ENCODE data around the gene CENPT.

Gene CENPT

GRCh38 chr16:67814567-67814966, 32.9 kb downstream of the CENPT start:
- no peaks in the 10 kb centered on the region for H3K79me2 ChIP-seq
- TF ChIP-seq, protein P1, sequence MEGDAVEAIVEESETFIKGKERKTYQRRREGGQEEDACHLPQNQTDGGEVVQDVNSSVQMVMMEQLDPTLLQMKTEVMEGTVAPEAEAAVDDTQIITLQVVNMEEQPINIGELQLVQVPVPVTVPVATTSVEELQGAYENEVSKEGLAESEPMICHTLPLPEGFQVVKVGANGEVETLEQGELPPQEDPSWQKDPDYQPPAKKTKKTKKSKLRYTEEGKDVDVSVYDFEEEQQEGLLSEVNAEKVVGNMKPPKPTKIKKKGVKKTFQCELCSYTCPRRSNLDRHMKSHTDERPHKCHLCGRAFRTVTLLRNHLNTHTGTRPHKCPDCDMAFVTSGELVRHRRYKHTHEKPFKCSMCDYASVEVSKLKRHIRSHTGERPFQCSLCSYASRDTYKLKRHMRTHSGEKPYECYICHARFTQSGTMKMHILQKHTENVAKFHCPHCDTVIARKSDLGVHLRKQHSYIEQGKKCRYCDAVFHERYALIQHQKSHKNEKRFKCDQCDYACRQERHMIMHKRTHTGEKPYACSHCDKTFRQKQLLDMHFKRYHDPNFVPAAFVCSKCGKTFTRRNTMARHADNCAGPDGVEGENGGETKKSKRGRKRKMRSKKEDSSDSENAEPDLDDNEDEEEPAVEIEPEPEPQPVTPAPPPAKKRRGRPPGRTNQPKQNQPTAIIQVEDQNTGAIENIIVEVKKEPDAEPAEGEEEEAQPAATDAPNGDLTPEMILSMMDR (IDR thresholded peaks at IDR 0.05), result no peak

GRCh38 chr16:67811899-67812298, 35.6 kb downstream of the CENPT start:
- no peaks in the 10 kb centered on the region for H3K9me3 ChIP-seq (ENCODE audit: control insufficient read depth, low read length)
- H3K36me3 ChIP-seq (ENCODE audit: control insufficient read depth, insufficient read depth, low read length), result no peaks in the 10 kb centered on the region
- H3K27me3 ChIP-seq (ENCODE audit: control insufficient read depth, insufficient read depth, low read length), result no peaks in the 10 kb centered on the region
- H3K4me1 ChIP-seq, result peaks cover 4% of the 10 kb centered on the region
- no peak overlapping the region for H3K4me2 ChIP-seq (ENCODE audit: low read length)
- H3K4me3 ChIP-seq (ENCODE audit: low read depth, low read length), result no peak overlapping the region
- no peak overlapping the region for H2AFZ ChIP-seq
- no peaks in the 10 kb centered on the region for H3K79me2 ChIP-seq
- no peak overlapping the region for H3K27ac ChIP-seq
- TF ChIP-seq, protein P1 (IDR thresholded peaks at IDR 0.05), result no peak
- no peak overlapping the region for H3K9ac ChIP-seq

More at GRCh38 chr16:67814567-67814966, 32.9 kb downstream of the CENPT start:
- Histone ChIP-seq H3K36me3 (ENCODE audit: control insufficient read depth, insufficient read depth, low read length) (no peaks in the 10 kb centered on the region), H3K9me3 (ENCODE audit: control insufficient read depth, low read length) (no peaks in the 10 kb centered on the region), H3K27ac (peak overlapping the region; percentile 24), H3K4me3 (ENCODE audit: low read depth, low read length) (no peak overlapping the region), H2AFZ (peak overlapping the region; percentile 52), H3K4me2 (ENCODE audit: low read length) (no peak overlapping the region), H3K27me3 (ENCODE audit: control insufficient read depth, insufficient read depth, low read length) (no peaks in the 10 kb centered on the region), H3K9ac (no peak overlapping the region), H3K4me1 (peaks cover 4% of the 10 kb centered on the region)

GRCh38 chr16:67807148-67807682, 40.3 kb downstream of the CENPT start:
- Histone ChIP-seq H2AFZ (peak overlapping the region; percentile 87), H3K79me2 (peaks cover 37% of the 10 kb centered on the region), H3K9ac (no peak overlapping the region), H3K4me1 (peaks cover 4% of the 10 kb centered on the region), H3K4me3 (ENCODE audit: low read depth, low read length) (peak overlapping the region; percentile 100), H3K4me2 (ENCODE audit: low read length) (peak overlapping the region; percentile 83), H3K27ac (peak overlapping the region; percentile 68), H3K36me3 (ENCODE audit: control insufficient read depth, insufficient read depth, low read length) (no peaks in the 10 kb centered on the region), H3K27me3 (ENCODE audit: control insufficient read depth, insufficient read depth, low read length) (no peaks in the 10 kb centered on the region), H3K9me3 (ENCODE audit: control insufficient read depth, low read length) (no peaks in the 10 kb centered on the region)
- TF ChIP-seq, protein P1 (IDR thresholded peaks at IDR 0.05), result no peak

DNA sequence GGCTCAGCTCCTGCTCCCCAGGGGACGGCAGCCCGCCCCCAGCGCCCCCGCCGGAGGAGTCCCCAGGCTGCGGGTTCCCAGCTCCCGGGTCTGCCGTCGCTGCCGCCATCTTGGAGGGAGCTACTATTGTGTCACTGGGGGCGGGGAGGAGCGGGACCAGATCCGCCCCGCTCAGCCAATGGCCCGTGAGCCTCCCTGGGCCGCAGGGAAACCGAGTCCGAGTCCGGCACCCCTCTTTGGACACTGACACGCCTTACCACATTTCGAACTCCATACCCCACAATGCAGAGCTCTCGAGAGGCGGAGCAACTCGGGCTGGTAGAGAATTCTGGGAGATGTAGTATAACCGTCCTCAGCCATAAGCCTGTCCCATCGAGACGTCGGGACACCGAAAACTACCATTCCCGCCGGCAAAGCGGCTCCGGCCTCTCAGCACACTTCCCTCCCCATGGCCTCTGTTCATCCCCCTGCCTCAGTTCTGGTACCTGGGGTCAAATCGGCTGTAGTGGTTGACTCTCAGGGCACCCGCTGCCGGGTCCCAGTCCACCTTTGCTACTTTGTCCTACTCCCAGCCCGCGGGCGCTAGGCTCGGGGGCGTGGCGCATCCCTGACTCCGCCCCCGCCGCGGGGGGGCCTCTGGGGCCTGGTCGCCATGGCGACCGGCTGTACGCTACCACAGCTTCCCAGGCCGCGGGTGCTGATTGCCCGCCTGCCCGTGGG, 40.9 kb downstream of the CENPT start, which contains the start of the genes RANBP10 and TSNAXIP1:
RANBP10 (minus strand) TSS at position 133 of the 720 bp plus-strand sequence; CDS start at position 109, 24 bp downstream.
TSNAXIP1 (plus strand) TSS at position 462 of the 720 bp plus-strand sequence. CDS start 261 bp downstream, outside the sequence.
- H2AFZ ChIP-seq, result peak within 1 kb of the TSS; percentile 100
- H3K9ac ChIP-seq, result peak within 1 kb of the TSS; percentile 96
- peaks cover 4% of the 10 kb centered on the region for H3K4me1 ChIP-seq
- peak within 1 kb of the TSS; percentile 68 for H3K27ac ChIP-seq
- TF ChIP-seq, protein P1 (IDR thresholded peaks at IDR 0.05), result no peak
- peak within 1 kb of the TSS; percentile 100 for H3K4me3 ChIP-seq (ENCODE audit: low read depth, low read length)
- H3K27me3 ChIP-seq (ENCODE audit: control insufficient read depth, insufficient read depth, low read length), result no peaks in the 10 kb centered on the region
- no peaks in the 10 kb centered on the region for H3K9me3 ChIP-seq (ENCODE audit: control insufficient read depth, low read length)
- H3K79me2 ChIP-seq, result peaks cover 43% of the 10 kb centered on the region
- H3K4me2 ChIP-seq (ENCODE audit: low read length), result peak within 1 kb of the TSS; percentile 92
- no peaks in the 10 kb centered on the region for H3K36me3 ChIP-seq (ENCODE audit: control insufficient read depth, insufficient read depth, low read length)

All from parathyroid adenoma (tissue), 2 donors.